Activated effector memory CD4-positive, alpha-beta T cell treated with Interleukin-2 at 50 U/mL for 16 hours (primary cell): ENCODE data around the gene EGR1.
A peak's percentile ranks its signal among the peaks of the same experiment; 100 is the strongest.
"Not testable (repeated sequence)": the region's sequence is repeated elsewhere in the genome, so short reads cannot be mapped to it uniquely, and the experiment has no call there.

Source experiments
- DNase-seq: peaks from one replicate; pipeline ENCODE4 v3.0.0-alpha.2; 2020

EGR1 gene

DNA sequence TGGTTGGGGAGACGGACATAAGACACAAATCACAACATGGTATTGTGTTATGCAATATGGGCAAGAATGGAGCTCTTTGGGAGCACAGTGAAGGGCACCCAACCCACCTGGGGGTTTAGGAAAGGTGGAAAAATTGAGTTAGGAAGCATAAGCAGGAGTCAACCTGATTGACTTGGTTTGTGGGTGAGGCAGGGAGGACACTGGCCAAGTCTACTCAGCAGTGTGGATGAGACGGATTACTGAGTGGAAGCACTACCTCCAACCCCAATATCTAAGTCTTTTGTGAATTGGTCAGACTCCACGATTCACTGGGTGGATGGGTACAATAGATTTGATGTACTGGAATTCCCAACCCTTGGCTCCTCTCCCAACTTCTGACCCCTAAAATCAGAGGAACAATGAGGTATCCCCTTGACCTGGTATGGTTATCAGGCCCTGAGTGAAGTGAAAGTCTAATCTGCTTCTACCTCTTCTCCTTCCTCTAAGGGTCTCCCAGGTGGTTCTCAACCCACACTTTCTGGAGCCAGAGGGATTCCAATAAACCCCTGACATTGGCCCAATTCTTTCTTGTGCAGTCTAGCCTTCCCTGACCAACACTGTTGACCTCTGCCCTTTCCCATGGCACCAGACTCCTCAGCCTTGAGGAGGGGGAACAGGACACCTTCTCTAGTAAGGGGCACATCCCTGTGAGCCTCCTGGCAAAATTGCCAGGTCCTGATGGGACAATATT, 5.2 kb downstream of the EGR1 start:
- no peak for DNase-seq

DNA sequence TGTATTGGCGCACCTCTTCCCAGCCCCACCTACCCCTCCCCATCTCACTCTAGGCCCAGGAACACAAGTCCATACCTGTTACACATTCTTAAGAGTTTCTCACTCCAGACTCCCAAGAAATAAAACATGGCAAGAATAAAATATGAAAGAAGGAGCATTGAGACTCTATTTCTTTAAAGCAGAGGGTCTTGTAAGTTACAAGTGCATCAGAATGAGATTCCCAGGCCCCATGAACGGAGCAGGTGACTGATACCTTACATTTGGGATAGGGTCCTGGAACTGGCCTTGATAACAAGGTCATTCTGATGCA, 5.7 kb downstream of the EGR1 start:
- DNase-seq = no peak

DNA sequence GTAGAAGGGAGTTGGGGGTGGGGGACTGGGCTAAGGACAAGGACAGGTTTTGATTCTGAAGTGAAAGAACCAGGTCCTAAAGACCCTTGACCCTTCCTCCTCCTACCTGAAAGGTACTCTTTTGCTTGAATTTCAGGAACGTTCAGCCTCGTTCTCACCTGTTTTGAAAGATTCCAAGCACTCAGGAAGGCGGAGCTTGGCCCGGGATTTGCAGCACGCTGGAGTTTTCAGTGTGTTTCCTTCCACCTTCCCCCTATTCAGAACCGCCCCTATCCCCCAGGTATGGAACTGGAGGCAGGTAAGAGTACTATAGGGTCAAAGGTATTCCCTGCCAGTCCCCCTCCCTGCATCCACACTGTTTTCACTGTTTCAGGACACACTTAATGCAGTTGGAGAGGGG, 7.1 kb downstream of the EGR1 start:
- no peak for DNase-seq

DNA sequence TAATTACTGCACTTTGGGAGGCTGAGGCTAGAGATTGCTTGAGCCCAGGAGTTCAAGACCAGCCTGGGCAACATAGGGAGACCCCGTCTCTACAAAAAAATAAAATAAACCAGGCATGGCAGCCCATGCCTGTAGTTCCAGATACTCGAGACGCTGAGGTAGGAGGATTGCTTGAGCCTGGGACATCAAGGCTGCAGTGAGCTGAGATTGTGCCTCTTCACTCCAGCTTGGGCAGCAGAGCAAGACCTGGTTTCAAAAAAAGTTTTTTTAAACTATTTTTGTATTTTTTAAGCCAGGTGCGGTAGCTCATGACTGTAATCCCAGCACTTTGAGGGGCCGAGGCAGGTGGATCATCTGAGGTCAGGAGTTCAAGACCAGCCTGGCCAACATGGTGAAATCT, 7.9 kb downstream of the EGR1 start:
- not testable (repeated sequence) for DNase-seq

DNA sequence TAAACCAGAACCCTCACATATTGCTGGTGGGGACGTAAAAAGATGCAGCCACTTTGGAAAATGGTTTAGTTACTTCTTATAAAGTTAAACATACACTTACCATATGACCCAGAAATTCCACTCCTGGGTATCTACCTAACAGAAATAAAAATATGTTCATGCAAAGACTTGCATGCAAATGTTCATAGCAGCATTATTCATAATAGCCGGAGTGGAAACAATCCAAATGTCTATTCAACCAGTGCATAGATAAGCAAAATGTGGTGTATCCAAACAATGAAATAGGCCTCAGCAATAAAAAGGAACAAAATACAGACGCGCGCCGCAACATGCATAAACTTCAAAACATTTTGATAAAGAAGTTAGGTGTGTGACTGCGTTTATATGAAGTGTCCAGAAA, 11.6 kb downstream of the EGR1 start:
- DNase-seq = no peak

DNA sequence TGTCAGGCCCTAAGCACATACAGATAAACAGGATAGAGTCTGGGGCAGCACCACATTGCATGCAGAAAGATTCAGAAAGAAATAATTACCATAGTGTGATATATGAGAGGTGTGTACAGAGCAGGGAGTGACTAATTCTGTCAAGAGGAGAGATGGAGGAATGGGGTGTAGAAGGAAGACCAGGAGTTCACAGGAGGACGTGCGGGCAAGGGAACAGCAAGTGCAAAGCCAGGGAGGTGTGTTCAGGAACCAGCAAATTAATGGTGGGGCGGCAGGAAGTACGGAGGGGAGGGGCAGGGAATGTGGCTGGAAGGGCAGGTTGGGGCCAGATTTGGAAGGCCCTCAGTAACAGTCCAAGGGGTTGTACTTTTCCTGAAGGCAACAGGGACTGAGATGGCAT, 17.4 kb downstream of the EGR1 start:
- DNase-seq = no peak

DNA sequence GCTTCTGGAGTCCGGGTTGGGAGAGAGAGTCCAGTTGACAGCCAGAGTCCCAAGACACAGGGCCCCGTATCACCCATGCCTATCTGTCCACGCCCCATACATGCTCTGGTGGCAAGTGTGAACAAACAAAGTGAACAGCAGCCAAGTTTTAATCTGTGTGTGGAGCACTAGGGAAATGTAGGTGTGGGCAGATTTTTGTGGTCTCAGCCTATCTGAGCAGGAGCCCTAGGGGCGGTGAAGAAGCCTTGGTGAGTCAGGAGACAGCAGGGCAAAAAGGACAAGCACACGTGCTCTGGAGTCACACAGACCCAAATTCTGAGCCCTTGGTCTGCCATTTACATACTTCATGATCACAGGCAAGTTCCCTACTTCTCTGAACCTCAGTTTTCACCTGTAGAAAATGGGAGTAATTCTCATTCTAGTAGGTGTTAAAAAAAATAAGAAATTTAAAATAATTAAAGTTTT, 23.2 kb downstream of the EGR1 start:
- no peak for DNase-seq

DNA sequence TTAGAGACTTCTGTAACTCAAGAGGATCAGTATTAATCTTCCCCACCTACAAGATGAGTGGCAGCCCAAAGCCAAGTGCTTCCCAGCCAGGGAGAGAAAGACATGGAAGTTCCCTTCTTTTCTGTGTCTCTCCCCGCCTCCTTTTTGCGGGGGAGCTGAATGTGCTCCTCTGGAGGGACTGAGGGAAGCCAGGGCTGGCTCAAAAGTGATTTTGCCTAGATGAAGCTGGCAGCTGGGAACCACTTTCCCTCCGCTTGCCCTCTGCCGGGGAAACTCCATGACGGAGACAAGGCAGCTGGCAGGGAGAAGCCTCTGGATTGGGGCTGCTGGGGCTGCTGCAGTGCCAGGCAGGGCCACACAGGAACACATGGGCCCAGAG, 24.4 kb downstream of the EGR1 start:
- DNase-seq = no peak

DNA sequence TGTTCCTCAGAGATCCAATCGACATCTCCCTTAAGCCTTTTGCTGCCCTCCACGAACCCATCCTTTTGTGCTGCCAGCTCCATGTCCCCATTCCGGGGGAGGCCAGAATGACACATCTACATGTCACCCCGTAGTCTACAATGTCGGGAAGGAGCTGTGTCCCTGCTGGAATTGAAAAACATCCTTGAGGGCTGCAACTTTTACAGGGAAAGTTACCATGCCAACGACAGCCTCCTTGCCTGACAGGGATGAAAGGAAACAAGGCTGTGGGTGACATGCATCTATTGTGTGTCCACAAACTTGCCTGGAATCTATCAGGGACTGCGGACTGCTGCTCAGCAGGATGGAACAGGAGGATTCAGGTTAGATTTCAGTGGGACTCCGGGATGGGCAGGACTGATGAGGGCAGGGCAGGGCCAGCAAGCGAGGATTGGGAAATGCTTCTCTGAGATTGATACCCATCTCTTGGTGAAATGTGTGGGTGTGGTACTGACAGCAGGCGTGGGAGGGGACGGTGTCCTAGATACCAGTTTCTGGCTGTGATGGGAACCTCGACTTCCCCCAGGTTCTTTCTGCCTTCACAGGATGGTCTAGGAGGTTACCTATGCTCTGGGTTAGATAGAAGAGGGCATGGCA, 25.5 kb downstream of the EGR1 start:
- DNase-seq = no peak

DNA sequence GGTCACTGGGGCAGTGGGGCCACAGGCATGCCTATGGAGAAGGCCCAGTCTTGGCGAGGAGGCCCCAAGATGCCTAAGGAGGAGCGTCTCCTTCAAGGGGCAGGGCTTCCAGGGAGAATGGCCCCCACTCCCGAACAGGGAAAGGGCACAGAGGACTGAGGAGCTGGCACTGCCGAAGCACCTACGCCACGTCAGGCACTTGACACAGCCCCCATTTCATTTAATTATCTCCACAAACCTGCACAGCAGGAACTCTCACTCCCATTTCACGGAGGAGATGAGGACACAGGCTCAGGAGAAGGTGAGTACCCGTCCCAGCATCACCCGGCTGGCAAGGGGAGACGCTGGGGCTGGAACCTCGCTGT, 26.0 kb downstream of the EGR1 start:
- no peak for DNase-seq

DNA sequence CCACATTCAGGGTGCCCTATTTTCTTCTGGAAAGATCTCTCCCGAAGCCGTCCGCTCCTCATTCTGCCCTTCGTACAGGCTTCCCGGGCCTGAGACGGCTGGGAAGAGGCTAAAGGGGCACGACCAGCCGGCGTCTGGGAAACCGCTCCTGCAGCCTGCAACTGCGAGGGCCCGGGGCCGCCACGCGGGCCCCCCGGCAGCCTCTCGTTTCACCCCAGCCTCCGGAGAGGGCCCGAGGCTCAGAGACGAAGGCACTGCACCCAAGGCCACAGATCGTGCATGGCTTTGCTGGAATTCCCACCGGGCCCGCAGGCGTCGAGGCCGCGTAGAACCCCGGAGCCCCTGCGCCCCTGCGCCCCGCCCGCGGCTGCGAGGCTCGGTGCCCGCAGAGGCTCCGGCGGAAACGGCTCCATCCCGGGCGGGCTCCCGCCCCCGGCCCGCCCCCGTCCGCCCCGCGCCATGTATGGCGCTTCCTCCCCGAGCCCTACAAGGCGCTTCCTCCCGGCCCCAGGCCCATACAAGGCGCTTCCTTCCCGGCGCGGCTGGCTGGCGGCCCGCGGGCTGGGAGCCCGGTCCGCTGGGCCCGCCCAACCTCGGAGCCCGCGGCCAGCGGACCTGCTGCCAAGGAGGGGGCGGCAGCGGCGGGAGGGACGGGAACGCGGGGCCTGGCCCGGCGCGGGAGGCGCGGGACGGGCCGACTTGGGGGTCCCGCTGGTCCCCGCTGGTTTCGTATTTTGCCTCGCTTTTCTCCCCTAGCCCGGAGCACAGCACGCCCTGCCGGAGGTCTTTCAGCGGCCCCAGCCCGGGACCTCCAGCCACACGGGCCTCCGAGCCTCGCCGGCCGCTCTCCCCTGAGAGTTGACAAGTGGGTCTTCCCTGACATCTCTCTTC, 26.6 kb downstream of the EGR1 start:
- peak; percentile 80 for DNase-seq

DNA sequence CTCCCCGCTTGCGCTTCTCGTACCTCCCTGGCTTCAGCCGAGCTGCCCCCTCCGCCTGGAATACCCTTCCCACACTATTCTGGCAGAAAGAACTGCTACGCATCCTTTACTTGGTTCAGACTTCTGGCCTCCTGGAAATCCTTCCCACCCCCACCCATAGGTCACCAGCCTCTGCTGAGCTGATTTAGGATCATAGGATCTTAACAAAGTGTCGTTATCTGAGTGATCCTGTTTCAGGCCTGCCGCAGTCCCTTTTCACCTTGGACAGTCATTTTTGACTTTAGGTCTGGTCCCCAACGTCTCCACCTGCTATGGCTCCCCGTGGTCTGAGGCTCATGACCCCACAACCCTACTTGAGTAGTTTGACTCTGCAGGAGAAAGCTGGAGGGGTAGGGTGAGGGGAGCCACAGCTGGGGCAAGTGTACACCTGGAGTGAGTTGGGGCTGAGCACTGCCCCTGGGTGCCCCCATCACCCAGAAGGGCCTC, 27.3 kb downstream of the EGR1 start:
- DNase-seq = no peak

DNA sequence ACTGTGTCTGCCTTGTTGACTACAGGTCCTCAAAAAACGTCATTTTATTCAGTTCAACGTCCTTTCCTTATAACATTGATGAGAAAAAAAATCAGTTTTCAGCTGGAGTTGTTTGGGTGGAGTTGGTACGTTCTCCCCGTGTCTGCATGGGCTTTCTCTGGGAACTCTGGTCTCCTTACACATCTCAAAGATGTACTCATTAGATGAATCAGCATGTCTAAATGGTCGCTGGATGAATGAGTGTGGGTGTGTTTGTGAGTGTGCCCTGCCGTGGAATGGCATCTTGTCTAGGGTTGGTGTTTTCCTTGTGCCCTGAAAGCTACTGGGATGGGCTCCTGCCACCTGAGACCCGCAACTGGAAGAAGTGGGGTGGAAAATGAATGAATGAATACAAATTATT, 30.1 kb downstream of the EGR1 start:
- no peak for DNase-seq

DNA sequence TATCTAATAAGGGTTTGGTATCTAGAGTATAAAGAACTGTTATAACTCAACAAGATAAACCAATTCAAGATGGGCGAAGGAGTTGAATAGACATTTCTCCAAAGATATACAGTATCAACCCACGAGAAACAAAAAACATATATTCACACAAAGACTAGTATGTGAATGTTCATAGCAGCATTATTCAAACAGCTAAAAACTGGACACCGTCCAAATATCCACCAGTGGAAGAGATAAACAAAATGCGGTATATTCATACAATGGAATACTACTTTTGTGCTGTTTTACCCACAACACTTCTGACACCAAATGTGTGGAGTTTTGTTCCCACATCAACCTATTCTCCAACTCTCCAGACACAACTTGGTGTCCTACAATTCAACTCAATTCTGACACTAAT, 33.1 kb downstream of the EGR1 start:
- no peak for DNase-seq

DNA sequence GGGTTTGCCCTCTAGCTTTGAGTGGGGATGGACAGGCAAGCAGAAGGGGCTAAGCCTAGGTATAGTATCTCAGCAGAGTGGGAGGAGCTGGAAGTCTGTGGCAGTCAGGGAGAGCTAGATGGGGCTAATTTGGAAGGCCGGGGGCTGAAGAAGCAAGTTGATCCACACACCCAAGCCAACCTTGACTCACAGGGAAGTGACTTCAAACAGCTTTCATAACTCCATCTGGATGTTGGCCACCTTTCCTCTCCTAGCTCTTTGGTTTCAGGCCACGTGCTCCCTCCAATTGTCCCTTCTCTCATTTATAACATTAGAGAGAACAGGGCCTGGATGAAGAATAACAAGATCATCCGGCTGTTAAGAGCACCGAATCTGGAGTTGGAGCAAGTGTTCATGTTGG, 36.8 kb downstream of the EGR1 start:
- DNase-seq = no peak

DNA sequence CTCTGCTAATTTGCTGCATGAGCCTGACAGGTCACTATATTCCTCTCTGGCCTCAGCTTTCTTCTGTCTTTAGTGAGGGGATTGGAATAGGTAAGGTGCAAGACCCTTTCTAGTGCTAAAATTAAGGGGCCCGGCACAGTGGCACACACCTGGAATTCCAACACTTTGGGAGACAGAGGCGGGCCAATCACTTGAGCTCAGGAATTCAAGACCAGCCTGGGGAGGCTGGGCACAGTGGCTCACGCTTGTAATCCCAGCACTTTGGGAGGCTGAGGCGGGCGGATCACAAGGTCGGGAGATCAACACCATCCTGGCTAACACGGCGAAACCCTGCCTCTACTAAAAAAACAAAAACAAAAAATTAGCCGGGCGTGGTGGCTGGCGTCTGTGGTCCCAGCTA, 37.2 kb downstream of the EGR1 start:
- no peak for DNase-seq

DNA sequence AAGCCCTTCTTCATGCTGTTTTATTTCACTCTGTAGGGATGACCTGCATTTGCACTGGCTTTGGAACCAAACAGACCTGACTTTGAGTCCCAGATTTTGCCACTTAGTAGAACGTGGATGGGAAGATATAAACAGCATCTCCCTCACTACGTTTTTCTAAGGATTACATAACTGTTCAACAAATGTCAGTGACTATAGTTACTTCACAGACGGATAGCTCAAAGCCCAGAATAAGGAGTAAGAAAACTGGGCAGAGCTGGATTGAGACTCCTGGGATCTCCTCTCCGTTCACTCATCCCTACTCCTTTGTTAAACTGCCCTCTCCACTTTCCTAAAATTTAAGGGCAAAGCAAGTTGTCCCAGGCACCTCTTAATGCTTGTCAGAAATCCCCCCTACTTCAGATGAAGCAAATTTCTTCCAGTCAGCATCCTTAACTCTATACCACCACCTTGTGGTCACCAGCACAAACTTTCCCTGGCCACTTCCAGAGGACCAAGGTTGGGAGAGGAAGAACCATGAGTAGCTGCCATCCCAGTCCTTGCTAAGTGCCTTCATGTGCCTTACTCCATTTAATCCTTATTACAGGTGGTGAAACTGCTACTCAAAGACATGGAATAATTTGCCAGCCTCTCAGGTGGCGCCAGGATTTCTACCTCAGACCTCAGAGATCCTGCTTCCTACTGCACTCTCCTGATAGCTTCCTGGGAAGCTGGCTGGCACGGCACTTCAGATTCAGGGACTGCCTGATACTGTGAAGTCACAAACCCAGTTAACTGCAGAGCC, 38.4 kb downstream of the EGR1 start:
- no peak for DNase-seq

DNA sequence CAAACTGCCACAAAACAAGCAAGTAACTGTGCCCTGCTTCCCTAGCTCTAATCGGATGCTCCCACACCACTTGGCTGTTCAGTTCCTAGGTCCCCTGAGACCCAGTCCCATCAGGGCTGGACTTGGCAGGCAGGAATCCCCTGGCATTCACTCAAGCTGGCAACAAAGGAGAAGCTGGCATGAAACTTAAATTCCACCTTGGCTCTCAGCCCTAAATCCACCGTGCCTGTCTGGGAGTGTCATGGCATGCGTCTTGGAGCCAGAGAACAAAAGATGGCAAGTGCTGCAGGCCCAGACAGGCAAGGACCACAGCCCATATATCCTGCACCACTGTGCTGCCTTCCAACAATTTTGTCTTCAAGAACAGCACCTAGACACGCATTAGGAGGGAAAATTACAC, 39.5 kb downstream of the EGR1 start:
- no peak for DNase-seq

DNA sequence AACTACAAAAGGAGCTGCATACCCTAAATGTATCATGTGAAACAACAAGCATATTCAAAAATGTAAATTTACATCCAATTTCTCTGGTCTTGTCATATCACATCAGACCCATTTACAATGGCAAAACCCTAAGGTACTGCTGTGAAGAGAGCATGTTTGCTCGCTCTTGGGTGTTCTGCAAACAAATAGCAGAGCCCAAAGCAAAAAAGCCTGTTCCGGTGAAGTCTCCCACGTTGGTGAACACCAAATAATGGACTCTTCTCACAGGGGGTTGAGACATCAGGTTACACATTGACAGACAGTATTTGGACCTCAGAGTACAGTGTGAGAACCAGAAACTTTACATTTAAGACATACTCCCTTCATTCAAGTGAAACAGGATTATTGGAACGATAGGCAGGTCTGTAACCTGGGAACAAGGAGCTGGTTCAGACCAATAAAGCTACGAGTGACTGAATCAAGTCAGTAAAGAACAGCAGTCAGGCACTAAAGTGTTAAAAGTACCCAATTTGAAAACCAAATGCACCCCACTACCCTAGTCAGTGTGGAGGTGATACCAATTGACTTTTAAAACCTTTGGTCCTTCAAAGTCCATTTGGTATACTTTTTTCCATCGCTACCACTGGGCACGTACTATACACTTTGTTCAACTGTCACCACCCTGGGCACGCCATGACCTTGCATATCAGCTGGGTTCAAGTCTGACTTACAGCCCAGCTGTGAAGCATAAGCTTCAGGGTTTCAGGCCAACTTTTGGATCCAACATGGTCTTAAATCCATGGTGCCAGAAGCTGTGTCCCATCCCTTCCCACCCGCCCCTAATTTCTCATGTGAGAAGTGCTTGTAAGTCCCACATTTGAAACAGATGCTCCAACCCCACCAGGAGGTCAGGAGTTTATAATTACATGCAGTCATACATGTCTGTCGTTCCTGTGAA, 41.4 kb downstream of the EGR1 start:
- no peak for DNase-seq

DNA sequence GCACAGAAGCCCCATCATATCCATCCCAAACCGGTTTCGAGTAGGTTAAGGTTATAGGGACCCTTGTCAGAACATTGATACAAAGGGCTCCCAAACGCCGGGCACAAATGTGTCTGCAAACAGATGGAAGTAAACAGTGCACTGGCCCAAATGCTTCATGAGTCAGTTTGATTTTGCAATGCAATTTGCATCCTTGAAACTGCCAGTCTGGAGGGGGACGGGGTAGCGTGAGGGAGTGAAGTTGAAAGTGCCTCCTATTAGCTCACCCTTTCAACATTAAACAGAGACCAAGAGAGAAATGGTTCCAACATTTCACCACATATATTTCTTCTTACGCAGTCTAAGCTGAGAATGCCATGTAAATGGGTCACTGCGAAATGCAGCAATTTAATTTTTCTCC, 42.2 kb downstream of the EGR1 start:
- not testable (repeated sequence) for DNase-seq

DNA sequence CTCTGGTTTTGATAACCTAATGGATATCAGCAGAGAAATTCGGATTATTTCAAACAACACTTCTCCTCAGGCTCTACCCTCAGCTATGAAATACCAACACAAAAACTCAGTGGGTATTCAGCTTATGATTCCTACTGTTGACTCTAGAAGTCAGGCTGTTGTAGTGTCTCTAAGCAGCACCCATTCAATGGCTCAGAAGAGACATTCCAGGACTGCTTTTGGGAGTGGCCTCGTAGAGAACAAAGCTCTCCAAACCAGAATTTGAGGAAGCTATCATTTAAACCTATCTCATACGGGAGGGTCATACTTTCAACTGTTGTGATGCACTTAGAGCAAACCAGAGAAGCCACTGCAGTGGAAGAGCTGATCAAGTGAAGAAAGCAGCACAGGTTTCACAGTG, 43.7 kb downstream of the EGR1 start:
- no peak for DNase-seq

DNA sequence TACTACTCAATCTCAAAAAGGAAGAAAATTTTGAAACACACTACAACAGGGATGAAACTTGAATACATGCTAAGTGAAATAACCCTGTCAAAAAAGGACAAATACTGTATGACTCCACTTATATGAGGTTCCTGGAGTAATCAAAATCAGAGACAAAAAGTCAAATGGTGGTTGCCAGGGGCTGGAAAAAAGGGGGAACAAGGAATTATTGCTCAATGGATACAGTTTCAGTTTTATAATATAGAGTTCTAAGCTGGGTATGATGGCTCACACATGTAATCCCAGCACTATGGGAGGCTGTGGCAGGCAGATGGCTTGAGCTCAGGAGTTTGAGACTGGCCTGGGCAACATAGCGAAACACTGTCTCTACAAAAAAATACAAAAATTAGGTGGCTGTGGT, 48.7 kb downstream of the EGR1 start:
- no peak for DNase-seq
